ENCODE data around the gene TRH. TPM values are rescaled to one million over a fixed set of nuclear protein-coding genes. Genes with fewer than 3 reads are reported as not detected.
A peak's percentile ranks its signal among the peaks of the same experiment; 100 is the strongest.

Gene TRH
- total RNA-seq, 1 donor from 2014 or later, result 0.49 TPM

DNA sequence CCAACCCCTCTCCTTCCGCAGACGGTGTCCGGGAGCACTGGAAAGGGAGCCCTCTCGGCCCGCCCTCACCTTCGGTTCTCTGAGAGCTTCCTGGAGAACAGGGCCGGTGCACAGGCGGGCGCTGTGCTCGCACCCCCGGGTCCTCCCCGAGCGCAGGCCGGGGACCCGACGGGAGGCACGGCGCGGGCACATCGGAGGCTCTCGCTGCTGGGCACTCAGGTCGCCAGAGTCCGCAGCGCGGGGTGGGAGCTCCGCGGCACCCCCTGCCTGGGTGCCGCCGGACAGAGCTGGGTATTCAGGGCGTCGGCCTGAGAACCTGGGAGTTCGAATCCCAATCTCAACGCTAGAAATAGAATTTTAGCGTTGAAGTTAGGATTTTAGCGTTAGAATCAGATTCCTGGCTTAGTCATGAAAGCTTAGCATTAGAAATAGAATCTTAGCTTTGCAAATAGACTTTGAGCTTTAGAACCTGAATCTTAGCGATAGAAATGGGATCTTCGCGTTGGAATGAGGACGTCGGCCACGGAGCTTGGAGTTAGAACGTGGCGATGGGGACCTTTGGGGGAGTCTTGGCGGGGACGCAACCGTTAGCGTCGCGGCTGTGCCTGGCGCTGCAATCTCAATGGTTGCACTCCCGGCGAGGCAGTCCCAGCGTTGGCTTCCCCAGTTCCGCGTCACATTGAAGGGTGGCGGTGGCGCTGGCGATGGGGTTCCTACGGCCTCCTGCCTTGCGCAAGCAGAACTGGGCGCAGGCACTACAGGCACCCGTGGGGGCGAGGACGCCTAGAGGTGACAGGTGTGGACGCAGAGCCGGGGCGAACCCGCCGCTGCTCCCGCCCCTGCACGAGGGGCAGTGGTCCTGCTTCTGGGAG is 549 bp downstream of the TRH start:
- DNase-seq (ENCODE audit: low spot score), result no peak
- TF ChIP-seq, protein P1, sequence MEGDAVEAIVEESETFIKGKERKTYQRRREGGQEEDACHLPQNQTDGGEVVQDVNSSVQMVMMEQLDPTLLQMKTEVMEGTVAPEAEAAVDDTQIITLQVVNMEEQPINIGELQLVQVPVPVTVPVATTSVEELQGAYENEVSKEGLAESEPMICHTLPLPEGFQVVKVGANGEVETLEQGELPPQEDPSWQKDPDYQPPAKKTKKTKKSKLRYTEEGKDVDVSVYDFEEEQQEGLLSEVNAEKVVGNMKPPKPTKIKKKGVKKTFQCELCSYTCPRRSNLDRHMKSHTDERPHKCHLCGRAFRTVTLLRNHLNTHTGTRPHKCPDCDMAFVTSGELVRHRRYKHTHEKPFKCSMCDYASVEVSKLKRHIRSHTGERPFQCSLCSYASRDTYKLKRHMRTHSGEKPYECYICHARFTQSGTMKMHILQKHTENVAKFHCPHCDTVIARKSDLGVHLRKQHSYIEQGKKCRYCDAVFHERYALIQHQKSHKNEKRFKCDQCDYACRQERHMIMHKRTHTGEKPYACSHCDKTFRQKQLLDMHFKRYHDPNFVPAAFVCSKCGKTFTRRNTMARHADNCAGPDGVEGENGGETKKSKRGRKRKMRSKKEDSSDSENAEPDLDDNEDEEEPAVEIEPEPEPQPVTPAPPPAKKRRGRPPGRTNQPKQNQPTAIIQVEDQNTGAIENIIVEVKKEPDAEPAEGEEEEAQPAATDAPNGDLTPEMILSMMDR (IDR thresholded peaks at IDR 0.05; ENCODE audit: unreplicated experiment), result no peak

DNA sequence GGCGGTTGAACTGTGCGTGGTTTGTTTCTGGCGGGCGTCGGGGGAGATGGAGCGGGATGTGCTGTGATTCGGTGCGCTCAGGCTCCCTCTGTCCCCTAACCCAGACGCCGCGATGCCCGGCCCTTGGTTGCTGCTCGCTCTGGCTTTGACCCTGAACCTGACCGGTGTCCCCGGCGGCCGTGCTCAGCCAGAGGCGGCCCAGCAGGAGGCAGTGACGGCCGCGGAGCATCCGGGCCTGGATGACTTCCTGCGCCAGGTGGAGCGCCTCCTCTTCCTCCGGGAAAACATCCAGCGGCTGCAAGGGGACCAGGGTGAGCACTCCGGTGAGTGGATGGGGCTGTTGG is 1.2 kb downstream of the TRH start:
- peak; percentile 22 for DNase-seq (ENCODE audit: low spot score)
- H3K27me3 Mint-ChIP-seq (ENCODE audit: unreplicated experiment), result peaks cover 25% of the 10 kb centered on the region
- TF ChIP-seq, protein P1 (IDR thresholded peaks at IDR 0.05; ENCODE audit: unreplicated experiment), result no peak
- H3K27ac Mint-ChIP-seq (ENCODE audit: unreplicated experiment), result no peak overlapping the region
- no peak overlapping the region for H3K4me3 Mint-ChIP-seq (ENCODE audit: unreplicated experiment)
- peaks cover 14% of the 10 kb centered on the region for H3K4me1 Mint-ChIP-seq (ENCODE audit: unreplicated experiment)
- H3K36me3 Mint-ChIP-seq (ENCODE audit: low read depth, unreplicated experiment), result no peaks in the 10 kb centered on the region
- no peaks in the 10 kb centered on the region for H3K9me3 Mint-ChIP-seq (ENCODE audit: unreplicated experiment)

More for the DNA sequence above, 549 bp downstream of the TRH start:
- peaks cover 22% of the 10 kb centered on the region for H3K27me3 Mint-ChIP-seq (ENCODE audit: unreplicated experiment)
- H3K27ac Mint-ChIP-seq (ENCODE audit: unreplicated experiment), result no peak overlapping the region
- peak overlapping the region; percentile 53 for H3K4me3 Mint-ChIP-seq (ENCODE audit: unreplicated experiment)
- H3K9me3 Mint-ChIP-seq (ENCODE audit: unreplicated experiment), result no peaks in the 10 kb centered on the region
- peaks cover 16% of the 10 kb centered on the region for H3K4me1 Mint-ChIP-seq (ENCODE audit: unreplicated experiment)
- no peaks in the 10 kb centered on the region for H3K36me3 Mint-ChIP-seq (ENCODE audit: low read depth, unreplicated experiment)

DNA sequence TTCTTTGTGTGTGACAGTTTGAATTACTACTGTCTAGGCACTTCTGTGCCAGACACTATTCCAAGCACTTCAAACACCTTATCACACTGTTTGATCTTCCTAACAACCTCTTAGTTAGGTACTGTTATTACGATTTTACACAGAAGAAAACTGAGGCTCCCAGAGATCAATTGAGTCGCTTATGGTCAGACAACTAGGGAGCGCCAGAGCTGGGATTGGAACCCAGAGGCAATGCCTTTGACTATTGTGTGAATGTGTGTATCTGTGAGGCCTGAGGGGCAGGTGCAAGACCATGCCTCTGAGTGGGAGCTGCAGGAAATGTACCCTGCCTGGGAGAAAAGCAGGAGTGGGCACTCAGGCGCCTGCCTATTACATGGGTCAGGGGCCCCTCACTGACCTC is 1.8 kb downstream of the TRH start:
- H3K4me1 Mint-ChIP-seq (ENCODE audit: unreplicated experiment), result peaks cover 10% of the 10 kb centered on the region
- H3K4me3 Mint-ChIP-seq (ENCODE audit: unreplicated experiment), result no peak overlapping the region
- H3K36me3 Mint-ChIP-seq (ENCODE audit: low read depth, unreplicated experiment), result no peaks in the 10 kb centered on the region
- no peak for DNase-seq (ENCODE audit: low spot score)
- TF ChIP-seq, protein P1 (IDR thresholded peaks at IDR 0.05; ENCODE audit: unreplicated experiment), result no peak
- H3K27me3 Mint-ChIP-seq (ENCODE audit: unreplicated experiment), result peaks cover 26% of the 10 kb centered on the region
- no peak overlapping the region for H3K27ac Mint-ChIP-seq (ENCODE audit: unreplicated experiment)
- no peaks in the 10 kb centered on the region for H3K9me3 Mint-ChIP-seq (ENCODE audit: unreplicated experiment)

DNA sequence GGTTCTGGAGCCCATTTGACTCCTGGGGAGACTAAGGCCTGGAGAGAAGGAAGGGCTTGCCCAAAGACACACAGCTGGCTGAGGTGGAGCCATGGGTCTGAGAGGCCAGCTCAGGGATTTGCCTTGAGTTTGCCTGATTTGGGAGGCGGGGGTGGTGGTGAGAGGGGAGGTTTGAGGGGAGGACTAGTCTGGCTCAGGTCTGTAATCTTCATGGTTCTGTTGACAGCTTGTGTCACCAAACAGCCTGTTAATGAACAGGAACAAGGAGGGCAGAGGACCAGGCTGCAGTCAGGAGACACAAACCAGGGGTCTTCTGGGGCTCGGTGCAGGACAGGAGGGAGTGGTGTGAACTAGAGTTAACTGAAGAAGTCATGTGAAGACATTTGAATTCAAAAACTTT is 3.6 kb downstream of the TRH start:
- peaks cover 8% of the 10 kb centered on the region for H3K4me1 Mint-ChIP-seq (ENCODE audit: unreplicated experiment)
- H3K27ac Mint-ChIP-seq (ENCODE audit: unreplicated experiment), result peak overlapping the region; percentile 74
- no peaks in the 10 kb centered on the region for H3K36me3 Mint-ChIP-seq (ENCODE audit: low read depth, unreplicated experiment)
- TF ChIP-seq, protein P1 (IDR thresholded peaks at IDR 0.05; ENCODE audit: unreplicated experiment), result no peak
- DNase-seq (ENCODE audit: low spot score), result no peak
- H3K9me3 Mint-ChIP-seq (ENCODE audit: unreplicated experiment), result no peaks in the 10 kb centered on the region
- H3K4me3 Mint-ChIP-seq (ENCODE audit: unreplicated experiment), result no peak overlapping the region
- H3K27me3 Mint-ChIP-seq (ENCODE audit: unreplicated experiment), result peaks cover 26% of the 10 kb centered on the region

DNA sequence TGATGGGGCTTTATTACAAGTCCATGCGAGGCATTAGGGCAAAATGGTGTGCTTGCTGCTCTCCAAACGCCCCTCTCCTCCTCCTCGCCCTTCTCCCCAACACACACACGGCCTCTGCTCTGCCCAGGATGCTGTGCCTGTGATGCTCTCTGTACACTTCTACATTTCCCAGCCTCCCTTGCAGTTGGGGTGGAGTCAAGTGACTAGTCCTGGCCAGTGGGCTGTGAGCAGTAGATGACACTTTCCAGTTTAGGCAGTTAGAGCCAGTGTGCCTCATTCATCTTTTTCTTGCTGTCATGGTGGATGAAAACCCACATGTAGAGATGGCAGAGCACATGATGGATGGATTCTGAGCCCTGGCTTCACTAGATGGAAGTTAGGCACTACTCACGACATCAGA is 5.4 kb downstream of the TRH start:
- Mint-ChIP-seq H3K27me3 (ENCODE audit: unreplicated experiment) (peaks cover 20% of the 10 kb centered on the region), H3K27ac (ENCODE audit: unreplicated experiment) (no peak overlapping the region), H3K4me3 (ENCODE audit: unreplicated experiment) (no peak overlapping the region), H3K36me3 (ENCODE audit: low read depth, unreplicated experiment) (no peaks in the 10 kb centered on the region), H3K4me1 (ENCODE audit: unreplicated experiment) (peaks cover 5% of the 10 kb centered on the region), H3K9me3 (ENCODE audit: unreplicated experiment) (no peaks in the 10 kb centered on the region)
- DNase-seq (ENCODE audit: low spot score), result no peak
- TF ChIP-seq, protein P1 (IDR thresholded peaks at IDR 0.05; ENCODE audit: unreplicated experiment), result no peak

Data from endothelial cell (in vitro differentiated cells).